Neural cell (in vitro differentiated cells): ENCODE results near the gene OR1S1. TPM values are rescaled to one million over a fixed set of nuclear protein-coding genes. Genes with fewer than 3 reads are reported as not detected.

ENCODE experiments used
- H2AFZ ChIP-seq: fragments of 200-600, 300-800 bp; sonication (generic), shearing (Covaris generic); 2 replicates; pipeline ENCODE4 v1.6.0; 2014; ENCODE audit warnings: low read depth, mild to moderate bottlenecking, antibody characterized with exemption, low read length, moderate library complexity
- H3F3A ChIP-seq: fragments of 200-600 bp; shearing (Covaris generic); 2 replicates; pipeline ENCODE4 v1.6.1; 2016; ENCODE audit warnings: mild to moderate bottlenecking, moderate library complexity, mixed read lengths, antibody characterized with exemption, low read length; ENCODE audit not compliant: insufficient read depth, poor library complexity, severe bottlenecking
- H3K27ac ChIP-seq: fragments of 200-600, 300-800 bp; sonication (generic), shearing (Covaris generic); 2 replicates; pipeline ENCODE4 v1.5.1; 2014; ENCODE audit warnings: mild to moderate bottlenecking, low read length, moderate library complexity
- H3K27me3 ChIP-seq: fragments of 300-800, 200-600 bp; sonication (generic), shearing (Covaris generic); 2 replicates; pipeline ENCODE4 v1.6.0; 2014; ENCODE audit warnings: mild to moderate bottlenecking, low read depth, low read length, moderate library complexity; ENCODE audit not compliant: insufficient read depth
- H3K36me3 ChIP-seq: fragments of 300-800, 200-600 bp; sonication (generic), shearing (Covaris generic); 2 replicates; pipeline ENCODE4 v1.5.1; 2014; ENCODE audit warnings: mild to moderate bottlenecking, antibody characterized with exemption, low read length, moderate library complexity; ENCODE audit not compliant: insufficient read depth
- H3K4me2 ChIP-seq: fragments of 300-800, 200-600 bp; sonication (generic), shearing (Covaris generic); 2 replicates; pipeline ENCODE4 v1.6.0; 2014; ENCODE audit warnings: mild to moderate bottlenecking, low read length
- H3K4me3 ChIP-seq: fragments of 300-800, 200-600 bp; sonication (generic), shearing (Covaris generic); 2 replicates; pipeline ENCODE4 v1.5.1; 2014; ENCODE audit warnings: mild to moderate bottlenecking, low read length, moderate library complexity
- H3K79me2 ChIP-seq: fragments of 200-600 bp; shearing (Covaris generic); replicated peaks from 2 replicates; pipeline ENCODE4 v1.6.0; 2014; ENCODE audit warnings: mild to moderate bottlenecking, low read length, moderate library complexity; ENCODE audit not compliant: insufficient read depth
- H3K9ac ChIP-seq: fragments of 300-800, 200-600 bp; sonication (generic), shearing (Covaris generic); 2 replicates; pipeline ENCODE4 v1.6.1; 2016; ENCODE audit warnings: mild to moderate bottlenecking, low read length, mixed read lengths
- H3K9me2 ChIP-seq: fragments of 200-600 bp; shearing (Covaris generic); 2 replicates; pipeline ENCODE4 v1.6.1; 2016; ENCODE audit warnings: mild to moderate bottlenecking, low read length, mixed read lengths; ENCODE audit not compliant: insufficient read depth
- H3K9me3 ChIP-seq: fragments of 200-600, 300-800 bp; sonication (generic), shearing (Covaris generic); 2 replicates; pipeline ENCODE4 v1.6.1; 2016; ENCODE audit warnings: mild to moderate bottlenecking, mixed run types, low read length, moderate library complexity, mixed read lengths
- H4K20me1 ChIP-seq: fragments of 200-600 bp; shearing (Covaris generic); 2 replicates; pipeline ENCODE4 v1.6.1; 2016; ENCODE audit warnings: mild to moderate bottlenecking, mixed run types; ENCODE audit not compliant: insufficient read depth
- EP300 ChIP-seq: fragments of 450-650 bp; conservative IDR thresholded peaks from 2 replicates; pipeline ENCODE4 v1.6.1; 2014; ENCODE audit warnings: antibody characterized with exemption, mild to moderate bottlenecking, moderate library complexity; ENCODE audit not compliant: poor library complexity, severe bottlenecking
- EZH2 ChIP-seq: fragments of 200-600, 300-800 bp; shearing (Covaris generic), sonication (generic); IDR thresholded peaks from 2 replicates; pipeline ENCODE4 v1.6.1; 2014; ENCODE audit warnings: antibody characterized with exemption, low read length, borderline replicate concordance, mild to moderate bottlenecking; ENCODE audit not compliant: insufficient read depth, poor library complexity, severe bottlenecking
- MXI1 ChIP-seq: fragments of 450-650 bp; conservative IDR thresholded peaks from 2 replicates; pipeline ENCODE4 v1.6.1; 2014; ENCODE audit warnings: antibody characterized with exemption, mild to moderate bottlenecking; ENCODE audit not compliant: poor library complexity, severe bottlenecking
- POLR2AphosphoS5 ChIP-seq: IDR thresholded peaks from 2 replicates; pipeline ENCODE4 v1.6.1; 2012
- RAD21 ChIP-seq: fragments of 450-650 bp; conservative IDR thresholded peaks from 2 replicates; pipeline ENCODE4 v1.6.1; 2014; ENCODE audit warnings: antibody characterized with exemption, mild to moderate bottlenecking, moderate library complexity
- REST ChIP-seq: IDR thresholded peaks from 2 replicates; pipeline ENCODE4 v1.6.1; 2012; ENCODE audit warnings: borderline replicate concordance
- SMC3 ChIP-seq: fragments of 450-650 bp; conservative IDR thresholded peaks from 2 replicates; pipeline ENCODE4 v1.6.1; 2014; ENCODE audit warnings: antibody characterized with exemption, mild to moderate bottlenecking, moderate library complexity; ENCODE audit not compliant: poor library complexity
- TAF1 ChIP-seq: IDR thresholded peaks from 2 replicates; pipeline ENCODE4 v1.6.1; 2012; ENCODE audit warnings: low read depth
- polyA plus RNA-seq: library from polyadenylated mRNA; depleted of rRNA; stranded (reverse); fragments of >200 nt; gene quantifications from 2 replicates; pipeline ENCODE4 v1.2.3, GENCODE V29; 2014
- TF ChIP-seq, protein P1 (sequence below): fragments of 450-650 bp; IDR thresholded peaks from 2 replicates; pipeline ENCODE4 v1.5.1; 2014; ENCODE audit warnings: antibody characterized with exemption, mild to moderate bottlenecking, moderate library complexity; ENCODE audit not compliant: poor library complexity, severe bottlenecking

The OR1S1 gene
- polyA plus RNA-seq, 1 donor from 2014 or later = not detected

GRCh38 chr11:58204042-58204441 is 8.5 kb upstream of the OR1S1 start, which contains the start of gene OR1S2:
OR1S2 (minus strand) TSS chr11:58204142; CDS start chr11:58204142, 0 bp downstream.
- no peak within 1 kb of the TSS for H2AFZ ChIP-seq
- H3K4me3 ChIP-seq = no peak within 1 kb of the TSS
- H3K27ac ChIP-seq = no peak within 1 kb of the TSS
- no peaks in the 10 kb centered on the region for H3K79me2 ChIP-seq
- H3K4me2 ChIP-seq = no peak within 1 kb of the TSS
- no peaks in the 10 kb centered on the region for H3K9me3 ChIP-seq
- H3K36me3 ChIP-seq = no peaks in the 10 kb centered on the region
- no peaks in the 10 kb centered on the region for H3F3A ChIP-seq
- H3K9ac ChIP-seq = no peak within 1 kb of the TSS
- H4K20me1 ChIP-seq = no peaks in the 10 kb centered on the region
- no peaks in the 10 kb centered on the region for H3K9me2 ChIP-seq
- H3K27me3 ChIP-seq = no peaks in the 10 kb centered on the region
- no peak for TF ChIP-seq POLR2AphosphoS5
- TF ChIP-seq EP300 = no peak
- no peak for TF ChIP-seq EZH2
- no peak for TF ChIP-seq MXI1
- TF ChIP-seq, protein P1, sequence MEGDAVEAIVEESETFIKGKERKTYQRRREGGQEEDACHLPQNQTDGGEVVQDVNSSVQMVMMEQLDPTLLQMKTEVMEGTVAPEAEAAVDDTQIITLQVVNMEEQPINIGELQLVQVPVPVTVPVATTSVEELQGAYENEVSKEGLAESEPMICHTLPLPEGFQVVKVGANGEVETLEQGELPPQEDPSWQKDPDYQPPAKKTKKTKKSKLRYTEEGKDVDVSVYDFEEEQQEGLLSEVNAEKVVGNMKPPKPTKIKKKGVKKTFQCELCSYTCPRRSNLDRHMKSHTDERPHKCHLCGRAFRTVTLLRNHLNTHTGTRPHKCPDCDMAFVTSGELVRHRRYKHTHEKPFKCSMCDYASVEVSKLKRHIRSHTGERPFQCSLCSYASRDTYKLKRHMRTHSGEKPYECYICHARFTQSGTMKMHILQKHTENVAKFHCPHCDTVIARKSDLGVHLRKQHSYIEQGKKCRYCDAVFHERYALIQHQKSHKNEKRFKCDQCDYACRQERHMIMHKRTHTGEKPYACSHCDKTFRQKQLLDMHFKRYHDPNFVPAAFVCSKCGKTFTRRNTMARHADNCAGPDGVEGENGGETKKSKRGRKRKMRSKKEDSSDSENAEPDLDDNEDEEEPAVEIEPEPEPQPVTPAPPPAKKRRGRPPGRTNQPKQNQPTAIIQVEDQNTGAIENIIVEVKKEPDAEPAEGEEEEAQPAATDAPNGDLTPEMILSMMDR = no peak
- TF ChIP-seq TAF1 = no peak
- TF ChIP-seq RAD21 = no peak
- TF ChIP-seq SMC3 = no peak
- TF ChIP-seq REST = no peak

DNA sequence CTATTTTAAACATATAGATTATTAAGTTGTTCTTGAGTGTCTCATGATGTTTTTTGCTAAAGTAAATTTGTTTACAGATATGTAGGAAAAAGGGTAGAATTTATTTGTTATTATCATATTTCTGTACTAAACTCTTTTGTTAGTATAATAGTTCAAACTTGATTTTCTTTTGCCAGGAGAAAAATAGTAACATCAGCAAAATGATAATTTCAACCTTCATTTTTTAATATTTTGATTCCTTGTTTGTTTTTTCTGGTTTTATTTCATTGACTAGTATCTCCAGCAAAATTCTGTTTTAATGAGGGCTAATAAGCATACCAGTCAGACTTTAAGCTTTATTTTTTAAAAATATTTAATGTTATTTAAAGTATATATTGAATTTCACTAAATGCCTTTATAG is 4.0 kb downstream of the OR1S1 start:
- Histone ChIP-seq H3F3A (no peaks in the 10 kb centered on the region), H3K4me2 (no peak overlapping the region), H4K20me1 (no peaks in the 10 kb centered on the region), H3K36me3 (no peaks in the 10 kb centered on the region), H2AFZ (no peak overlapping the region), H3K4me3 (no peak overlapping the region), H3K27ac (no peak overlapping the region), H3K9ac (no peak overlapping the region), H3K9me3 (no peaks in the 10 kb centered on the region), H3K27me3 (no peaks in the 10 kb centered on the region), H3K79me2 (no peaks in the 10 kb centered on the region), H3K9me2 (no peaks in the 10 kb centered on the region)
- TF ChIP-seq EP300 (no peak), MXI1 (no peak), RAD21 (no peak), POLR2AphosphoS5 (no peak), EZH2 (no peak), TAF1 (no peak), SMC3 (no peak), REST (no peak)
- TF ChIP-seq, protein P1 = no peak
